VCaP (cell line): Measurements from ENCODE around the gene TRIM34.
"Not testable (repeated sequence)": the region's sequence is repeated elsewhere in the genome, so short reads cannot be mapped to it uniquely, and the experiment has no call there.

ENCODE experiments used
- H3K27ac ChIP-seq: fragments of 450-650 bp; 2 replicates; pipeline ENCODE4 v1.5.1; 2017
- TF ChIP-seq, protein P1 (sequence below): fragments of 450-650 bp; conservative IDR thresholded peaks from 2 replicates; pipeline ENCODE4 v1.5.1; 2017; ENCODE audit warnings: mild to moderate bottlenecking, moderate library complexity

TRIM34 gene

DNA sequence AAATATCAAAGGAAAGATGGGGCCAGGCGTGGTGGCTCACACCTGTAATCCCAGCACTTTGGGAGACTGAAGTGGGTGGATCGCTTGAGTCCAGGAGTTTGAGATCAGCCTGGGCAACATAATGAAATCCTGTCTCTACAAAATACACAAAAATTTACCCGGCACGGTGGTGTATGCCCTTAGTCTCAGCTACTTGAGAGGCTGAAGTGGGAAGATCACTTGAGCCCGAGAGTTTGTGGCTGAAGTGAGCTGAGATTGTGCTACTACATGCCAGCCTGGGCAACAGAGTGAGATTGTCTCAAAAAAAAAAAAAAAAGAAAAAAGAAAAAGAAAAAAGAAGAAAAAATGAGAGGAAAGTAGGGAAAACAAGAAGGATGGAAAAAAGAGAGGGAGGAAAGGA, 32.2 kb upstream of the TRIM34 start:
- TF ChIP-seq, protein P1, sequence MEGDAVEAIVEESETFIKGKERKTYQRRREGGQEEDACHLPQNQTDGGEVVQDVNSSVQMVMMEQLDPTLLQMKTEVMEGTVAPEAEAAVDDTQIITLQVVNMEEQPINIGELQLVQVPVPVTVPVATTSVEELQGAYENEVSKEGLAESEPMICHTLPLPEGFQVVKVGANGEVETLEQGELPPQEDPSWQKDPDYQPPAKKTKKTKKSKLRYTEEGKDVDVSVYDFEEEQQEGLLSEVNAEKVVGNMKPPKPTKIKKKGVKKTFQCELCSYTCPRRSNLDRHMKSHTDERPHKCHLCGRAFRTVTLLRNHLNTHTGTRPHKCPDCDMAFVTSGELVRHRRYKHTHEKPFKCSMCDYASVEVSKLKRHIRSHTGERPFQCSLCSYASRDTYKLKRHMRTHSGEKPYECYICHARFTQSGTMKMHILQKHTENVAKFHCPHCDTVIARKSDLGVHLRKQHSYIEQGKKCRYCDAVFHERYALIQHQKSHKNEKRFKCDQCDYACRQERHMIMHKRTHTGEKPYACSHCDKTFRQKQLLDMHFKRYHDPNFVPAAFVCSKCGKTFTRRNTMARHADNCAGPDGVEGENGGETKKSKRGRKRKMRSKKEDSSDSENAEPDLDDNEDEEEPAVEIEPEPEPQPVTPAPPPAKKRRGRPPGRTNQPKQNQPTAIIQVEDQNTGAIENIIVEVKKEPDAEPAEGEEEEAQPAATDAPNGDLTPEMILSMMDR: no peak
- H3K27ac ChIP-seq: no peak overlapping the region

DNA sequence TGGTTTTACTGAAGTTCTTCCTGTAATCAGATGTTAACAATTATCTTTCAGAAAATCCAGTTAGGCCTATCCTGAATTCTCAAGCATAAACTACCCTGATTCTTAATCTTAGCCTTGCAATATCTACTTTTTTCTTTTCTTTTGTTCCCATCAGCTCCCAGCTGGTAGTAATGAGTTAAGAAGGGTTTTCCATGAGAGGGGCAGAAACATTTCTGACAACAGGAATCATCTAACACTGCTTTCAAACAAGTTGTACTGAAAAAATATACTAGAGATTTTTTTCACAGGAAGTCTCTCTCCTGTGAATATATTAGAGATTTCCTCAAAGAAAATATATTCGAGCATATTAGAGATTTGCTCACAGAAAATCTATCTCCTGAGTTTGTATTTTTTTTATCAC, 31.7 kb upstream of the TRIM34 start:
- no peak overlapping the region for H3K27ac ChIP-seq
- TF ChIP-seq, protein P1: no peak

DNA sequence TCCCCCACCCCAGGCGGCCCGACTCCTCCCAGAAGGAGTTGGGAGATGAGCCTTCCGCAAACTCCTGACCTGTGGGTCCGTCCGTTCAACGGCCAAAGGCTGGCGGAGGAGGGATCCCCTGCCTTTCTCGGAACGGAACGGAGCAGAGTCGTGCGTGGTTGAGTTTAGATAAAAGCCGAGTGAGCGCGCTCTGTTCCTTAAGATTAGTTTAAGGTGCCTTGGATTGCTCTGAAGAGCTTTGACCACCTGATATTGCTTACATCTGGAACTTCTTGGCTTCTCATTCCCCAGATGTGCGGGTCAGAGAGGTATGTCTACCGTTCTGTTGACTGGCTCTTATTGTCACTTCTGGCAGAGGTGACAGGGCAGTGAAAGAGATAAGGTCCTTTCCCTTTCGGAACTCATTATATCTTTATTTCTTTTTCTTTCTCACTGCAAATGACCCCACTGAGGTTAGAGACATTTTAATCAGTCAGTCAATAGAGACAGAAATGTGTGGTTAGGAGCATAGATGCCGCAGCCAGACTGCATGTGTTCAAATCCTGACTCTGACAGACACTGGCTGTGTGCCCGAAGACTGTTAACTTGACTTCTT, 28.1 kb upstream of the TRIM34 start, which contains the start of gene TRIM6:
TRIM6 (plus strand) TSS at position 31 of the 595 bp plus-strand sequence; CDS start at position 292, 261 bp downstream.
- H3K27ac ChIP-seq: no peak within 1 kb of the TSS
- TF ChIP-seq, protein P1: no peak

DNA sequence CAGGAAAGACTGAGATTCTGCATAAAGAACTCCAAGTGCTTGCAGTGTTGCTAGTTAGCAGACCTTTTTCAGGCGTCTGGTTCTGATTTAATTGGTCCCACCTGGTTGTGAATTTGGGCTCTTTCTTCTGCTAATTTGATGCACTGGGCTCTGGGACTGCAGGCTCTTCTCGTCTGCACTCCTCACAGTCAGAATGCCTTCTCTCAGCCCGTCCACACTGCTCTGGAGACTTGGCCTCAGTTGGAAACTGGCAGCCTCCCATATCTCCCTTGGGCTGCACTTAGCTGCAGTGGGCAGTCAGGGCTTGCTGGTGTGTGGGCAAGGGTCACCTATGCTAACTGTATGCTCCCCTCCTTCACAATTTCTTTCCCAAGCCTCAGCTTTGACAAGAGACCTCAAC, 26.8 kb upstream of the TRIM34 start:
- TF ChIP-seq, protein P1: no peak
- H3K27ac ChIP-seq: no peak overlapping the region

DNA sequence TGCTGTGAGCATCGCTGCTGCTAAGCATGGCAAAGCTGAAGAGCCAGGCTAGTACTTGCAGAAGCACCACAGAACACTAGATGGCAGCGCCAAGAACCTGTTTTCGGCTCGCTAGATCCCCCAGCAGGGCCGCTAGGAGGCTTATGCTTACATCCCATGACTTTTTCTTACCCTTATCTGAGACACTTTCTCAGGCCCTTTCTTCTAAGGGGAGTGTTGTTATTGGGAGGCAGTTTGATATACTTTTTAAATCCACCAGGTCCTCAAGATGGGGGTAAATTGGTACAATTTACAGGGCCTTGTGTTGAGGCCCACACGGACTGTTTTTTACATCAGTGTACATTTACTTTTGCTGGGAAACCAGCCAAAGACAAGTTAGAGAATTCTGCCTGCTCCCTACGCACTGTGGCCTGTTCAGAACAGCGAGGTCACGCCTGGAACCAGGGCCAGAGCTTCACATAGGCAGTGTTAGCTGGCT, 24.4 kb upstream of the TRIM34 start:
- TF ChIP-seq, protein P1: peak; percentile 83
- H3K27ac ChIP-seq: no peak overlapping the region

DNA sequence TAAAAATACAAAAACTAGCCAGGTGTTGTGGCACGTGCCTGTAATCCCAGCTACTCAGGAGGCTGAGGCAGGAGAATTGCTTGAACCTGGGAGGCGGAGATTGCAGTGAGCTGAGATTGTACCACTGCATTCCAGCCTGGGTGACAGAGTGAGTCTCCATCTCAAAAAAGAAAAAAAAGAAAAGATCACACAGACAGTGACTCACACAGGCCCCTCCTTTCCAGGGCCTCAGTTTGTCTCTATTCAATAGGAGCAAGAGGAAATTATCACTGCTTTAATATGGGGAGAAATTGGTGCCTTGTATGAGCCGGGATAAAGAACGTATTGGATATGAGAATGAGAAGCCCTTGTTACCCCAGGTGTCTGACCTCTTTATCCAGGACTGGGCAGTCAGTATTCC, 22.0 kb upstream of the TRIM34 start:
- H3K27ac ChIP-seq: not testable (repeated sequence)

DNA sequence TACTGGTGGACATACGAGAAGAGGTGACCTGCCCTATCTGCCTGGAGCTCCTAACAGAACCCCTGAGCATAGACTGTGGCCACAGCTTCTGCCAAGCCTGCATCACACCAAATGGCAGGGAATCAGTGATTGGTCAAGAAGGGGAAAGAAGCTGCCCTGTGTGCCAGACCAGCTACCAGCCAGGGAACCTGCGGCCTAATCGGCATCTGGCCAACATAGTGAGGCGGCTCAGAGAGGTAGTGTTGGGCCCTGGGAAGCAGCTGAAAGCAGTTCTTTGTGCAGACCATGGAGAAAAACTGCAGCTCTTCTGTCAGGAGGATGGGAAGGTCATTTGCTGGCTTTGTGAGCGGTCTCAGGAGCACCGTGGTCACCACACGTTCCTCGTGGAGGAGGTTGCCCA, 21.5 kb upstream of the TRIM34 start:
- no peak overlapping the region for H3K27ac ChIP-seq
- TF ChIP-seq, protein P1: no peak

DNA sequence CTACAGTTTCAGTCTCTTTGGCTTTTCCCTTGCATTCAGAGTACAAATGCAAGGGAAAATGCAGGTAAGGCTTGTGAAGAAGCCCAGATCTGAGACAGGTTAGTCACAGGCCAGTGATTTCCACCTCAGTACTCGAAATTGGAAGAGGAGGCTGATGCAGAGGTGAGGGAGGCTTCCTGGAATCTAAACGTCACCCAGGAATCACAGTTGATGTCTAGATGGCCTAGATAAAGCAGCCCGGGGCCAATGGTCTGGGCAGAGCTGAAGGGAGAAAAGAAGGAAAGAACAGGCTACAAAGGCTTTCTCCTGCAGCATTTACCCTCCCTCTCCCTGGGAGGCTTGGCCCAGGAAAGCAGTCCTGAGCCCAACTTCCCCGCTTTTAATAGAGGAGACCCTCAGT, 19.9 kb upstream of the TRIM34 start:
- TF ChIP-seq, protein P1: no peak
- no peak overlapping the region for H3K27ac ChIP-seq
